GM21515 (cell line): ENCODE measurements around the gene FHIT.

Source experiments
- ATAC-seq: cut with Tn5 transposase; IDR thresholded peaks from one replicate; pipeline ENCODE4 v1.9.1; 2021; ENCODE audit not compliant: unreplicated experiment

Gene FHIT

DNA sequence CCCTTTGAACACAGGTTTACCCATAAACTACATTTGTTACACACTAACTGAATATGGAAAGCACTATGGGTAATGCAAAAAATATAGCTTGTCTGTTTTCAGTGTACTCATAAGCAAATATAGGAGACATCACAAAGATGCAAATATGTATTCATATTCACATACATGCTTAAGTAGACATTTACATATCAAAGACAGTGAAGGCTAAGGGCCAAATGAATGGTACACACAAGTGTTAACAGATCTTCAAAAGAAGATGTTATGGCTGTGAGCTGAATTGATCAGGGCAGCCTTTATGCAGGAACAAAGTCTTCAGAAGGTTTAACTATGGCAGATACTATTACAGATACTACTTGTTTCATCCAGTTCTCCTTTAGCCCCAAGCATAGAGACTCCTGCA lies 384.1 kb downstream of the FHIT start:
- no peak for ATAC-seq

DNA sequence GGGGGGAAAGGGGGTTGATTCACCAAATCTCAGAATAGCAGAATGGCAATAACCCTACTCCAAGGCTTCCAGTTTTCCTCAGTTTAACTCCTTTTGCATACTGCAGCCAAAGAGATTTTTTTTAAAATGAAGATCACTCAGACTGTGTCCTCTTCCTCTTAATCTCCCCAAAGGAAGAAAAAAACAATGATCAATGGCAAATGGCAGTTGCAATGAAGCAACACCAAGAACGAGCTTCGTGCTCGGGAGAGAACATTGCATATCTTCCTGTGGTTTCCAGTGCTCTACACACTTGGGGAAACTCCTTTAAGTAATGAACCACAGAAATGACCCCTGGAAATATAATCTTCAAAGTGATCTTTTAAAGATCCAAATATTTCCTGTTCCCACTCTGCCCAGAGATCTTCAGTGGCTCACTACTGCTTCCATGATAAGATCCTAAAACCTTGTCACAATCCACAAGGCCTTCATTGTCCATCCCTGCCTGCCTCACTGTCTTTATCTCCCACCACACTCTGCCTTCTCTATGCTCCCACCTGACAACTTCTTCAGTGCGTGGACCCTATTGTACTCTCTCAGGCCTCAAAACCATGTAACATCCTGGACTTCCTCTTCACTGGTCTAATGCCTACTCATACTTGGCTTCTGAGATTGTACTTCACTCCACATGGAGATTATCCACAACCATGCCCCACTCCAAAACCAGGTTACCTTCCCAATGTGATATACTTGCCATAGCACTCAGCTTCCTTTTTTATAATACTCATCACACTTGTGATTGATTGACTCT lies 394.8 kb downstream of the FHIT start:
- no peak for ATAC-seq

- no peak for ATAC-seq
Measured at GRCh38 chr3:60855250-60855649, 396.0 kb downstream of the FHIT start.

- ATAC-seq, result no peak
Measured at GRCh38 chr3:60854791-60855190, 396.5 kb downstream of the FHIT start.

GRCh38 chr3:60847791-60848190 lies 403.5 kb downstream of the FHIT start:
- ATAC-seq, result no peak

DNA sequence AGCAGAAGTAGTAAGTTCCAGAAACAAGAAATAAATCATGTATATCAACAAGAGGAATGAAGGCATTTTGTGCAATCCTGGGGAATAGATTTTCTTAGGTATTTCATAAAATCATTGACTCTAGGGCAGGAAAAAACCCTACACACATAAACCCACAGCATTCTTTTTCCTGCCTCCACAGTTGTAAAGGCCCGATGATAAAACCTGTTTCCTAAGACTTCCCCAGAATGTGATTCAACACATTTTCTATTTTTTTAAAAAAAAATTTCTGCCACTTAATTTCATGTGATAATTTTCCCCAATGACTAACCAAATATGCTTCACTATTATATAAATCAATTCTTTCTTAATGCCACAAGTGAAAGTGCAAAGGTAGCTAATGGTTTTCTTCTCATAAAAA lies 407.0 kb downstream of the FHIT start:
- ATAC-seq, result no peak

- no peak for ATAC-seq
Measured at GRCh38 chr3:60841355-60841754, 409.9 kb downstream of the FHIT start.

DNA sequence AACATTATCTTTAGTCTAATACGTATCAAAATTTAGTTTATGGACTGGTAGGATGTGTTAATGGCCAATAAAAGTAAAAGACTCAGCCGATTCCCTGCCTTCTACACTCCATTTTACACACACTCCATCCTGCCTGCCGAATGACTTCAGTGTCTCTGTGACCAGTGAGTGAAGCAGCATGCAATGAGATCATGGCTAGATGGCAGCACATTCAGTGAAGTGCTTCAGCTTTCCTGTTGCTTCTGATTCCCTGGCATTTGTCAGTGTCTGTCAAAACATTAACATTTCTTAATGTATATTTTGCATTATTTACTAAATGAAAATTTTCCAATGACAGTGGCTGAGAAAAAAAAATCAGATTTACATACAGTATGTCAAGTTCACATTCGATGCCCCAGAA lies 412.0 kb downstream of the FHIT start:
- ATAC-seq, result no peak

- no peak for ATAC-seq
Measured at GRCh38 chr3:60835796-60836195, 415.5 kb downstream of the FHIT start.

GRCh38 chr3:60829058-60829457 lies 422.2 kb downstream of the FHIT start:
- ATAC-seq, result no peak

DNA sequence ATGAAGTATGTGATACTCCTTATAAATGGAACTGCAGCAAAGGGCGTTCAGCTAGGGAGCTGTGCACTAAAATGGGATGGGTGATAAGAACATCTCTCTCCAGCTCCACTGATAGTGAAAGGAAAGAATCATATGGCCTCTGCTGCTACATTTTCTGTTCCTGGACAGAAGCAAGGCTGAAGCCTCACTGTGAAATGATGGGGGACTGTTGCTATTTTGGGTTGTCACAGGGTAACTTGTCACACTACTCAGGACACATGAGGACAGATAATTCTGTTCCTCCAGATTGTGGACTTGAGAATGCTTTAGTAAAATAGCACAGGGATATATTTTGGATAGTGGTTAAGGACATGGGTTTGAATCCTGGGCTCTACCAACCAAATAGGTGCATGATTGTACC lies 423.6 kb downstream of the FHIT start:
- no peak for ATAC-seq

DNA sequence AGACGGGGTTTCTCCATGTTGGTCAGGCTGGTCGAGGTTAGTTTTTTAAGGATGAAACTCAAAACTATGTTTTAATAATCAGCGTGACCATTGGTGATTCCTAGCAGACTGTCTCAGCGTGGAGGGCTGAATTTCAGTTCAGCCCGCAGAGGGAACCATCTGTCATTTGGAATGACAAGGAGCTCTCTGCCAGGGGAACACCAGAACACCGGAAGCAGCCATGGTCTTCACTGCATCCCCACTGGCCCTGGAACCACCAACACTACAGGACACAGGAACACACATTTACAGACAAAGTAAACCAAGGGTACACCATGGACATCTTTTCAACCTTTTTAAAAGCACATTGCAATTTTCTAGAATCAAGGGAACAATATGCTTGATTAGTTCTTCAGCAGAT lies 424.7 kb downstream of the FHIT start:
- ATAC-seq, result no peak

GRCh38 chr3:60812502-60812901 lies 438.8 kb downstream of the FHIT start:
- no peak for ATAC-seq

- ATAC-seq, result no peak
Measured at GRCh38 chr3:60810881-60811280, 440.4 kb downstream of the FHIT start.

DNA sequence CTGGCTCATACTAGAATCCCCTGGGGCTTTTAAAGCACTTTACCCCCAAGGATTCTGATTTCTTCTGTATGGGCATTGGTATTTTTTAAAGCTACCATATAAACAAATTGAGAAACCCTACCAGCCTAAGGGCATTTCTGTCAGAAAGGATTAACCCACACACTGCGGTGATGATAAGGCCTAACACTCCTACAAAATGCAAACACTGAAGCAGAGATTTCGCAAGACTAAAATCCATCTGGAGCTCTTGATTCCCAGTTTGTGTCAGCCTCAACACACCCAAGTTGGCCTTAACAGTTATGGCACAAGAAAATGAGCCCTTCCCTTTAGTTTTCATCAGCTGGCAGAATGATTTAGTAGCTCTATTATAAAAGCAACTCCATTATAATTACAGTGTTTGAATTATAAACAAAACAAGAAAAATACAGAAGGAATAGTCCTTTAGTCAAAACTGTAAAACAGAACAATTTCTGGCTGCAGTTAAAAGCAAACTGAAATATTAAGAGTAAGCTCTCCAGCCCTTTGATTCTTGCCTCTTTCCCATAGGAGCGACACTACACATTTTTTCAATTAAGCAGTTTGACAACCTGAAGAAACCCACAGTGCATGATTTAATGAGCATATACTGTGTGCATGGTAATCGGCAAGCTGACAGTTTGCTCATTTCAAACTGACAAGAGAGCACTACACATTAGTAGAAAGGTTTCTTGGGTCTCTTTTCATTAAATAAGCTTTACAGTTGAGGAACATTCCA lies 441.2 kb downstream of the FHIT start:
- no peak for ATAC-seq

- no peak for ATAC-seq
Measured at GRCh38 chr3:60803216-60804173, 447.8 kb downstream of the FHIT start.

- ATAC-seq, result no peak
Measured at GRCh38 chr3:60801307-60801706, 449.9 kb downstream of the FHIT start.

GRCh38 chr3:60798456-60798855 lies 452.8 kb downstream of the FHIT start:
- no peak for ATAC-seq

GRCh38 chr3:60792249-60792852 lies 458.9 kb downstream of the FHIT start:
- ATAC-seq, result no peak

DNA sequence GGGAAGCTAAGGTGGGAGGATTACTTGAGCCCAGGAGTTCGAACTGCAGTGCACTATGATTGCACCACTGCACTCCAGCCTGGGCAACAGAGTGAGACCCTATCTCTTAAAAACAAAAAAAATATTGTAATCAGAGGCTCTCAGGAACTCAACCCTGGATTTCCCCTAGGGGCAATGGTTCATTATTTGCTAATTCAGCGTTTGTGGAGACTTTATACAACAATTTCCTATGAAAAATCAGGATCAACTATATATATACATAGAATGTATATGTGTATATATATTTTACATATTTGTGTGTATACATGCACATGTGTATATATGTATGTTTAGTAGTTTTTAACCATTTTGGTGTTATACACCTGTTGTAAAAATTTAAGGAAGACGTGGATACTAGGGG lies 463.1 kb downstream of the FHIT start:
- ATAC-seq, result no peak

DNA sequence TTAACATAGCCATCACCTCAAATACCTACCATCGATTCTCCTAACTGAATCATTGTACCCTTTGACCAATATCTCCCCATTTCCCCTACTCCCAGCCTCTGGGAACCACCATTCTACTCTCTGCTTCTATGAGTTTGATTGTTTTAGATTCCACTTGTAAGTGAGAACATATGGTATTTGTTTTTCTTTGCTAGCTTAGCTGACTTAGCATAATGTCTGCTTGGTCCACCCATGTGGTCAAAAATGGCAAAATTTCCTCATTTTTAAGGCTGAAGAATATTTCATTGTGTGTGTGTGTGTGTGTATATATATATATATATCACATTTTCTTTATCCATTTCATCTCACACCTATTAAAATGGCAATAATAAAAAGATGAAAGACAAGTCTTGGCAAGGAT lies 469.3 kb downstream of the FHIT start:
- ATAC-seq, result no peak
